ENCODE results near the gene ASAP2.
A peak's percentile ranks its signal among the peaks of the same experiment; 100 is the strongest.

DNA sequence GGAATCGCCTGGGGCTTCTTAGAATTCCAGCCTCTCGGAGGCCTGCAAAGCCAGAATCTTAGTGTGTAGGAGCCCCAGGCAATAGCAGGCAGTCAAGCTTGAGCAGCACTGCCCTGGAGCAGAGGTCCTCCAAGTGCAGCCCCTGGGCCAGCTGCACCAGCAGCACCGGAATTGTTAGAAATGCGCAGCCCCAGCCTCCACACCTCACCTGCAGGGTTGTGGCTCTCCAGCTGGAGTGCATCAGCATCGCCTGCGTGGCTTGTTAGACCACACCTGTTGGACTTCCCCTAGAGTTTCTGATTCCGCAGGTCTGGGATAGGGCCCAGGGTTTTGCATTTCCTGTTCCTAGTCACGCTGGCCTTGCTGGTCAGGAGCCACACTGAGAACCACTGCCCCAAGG is 100.3 kb downstream of the ASAP2 start:
- TF ChIP-seq POLR2A (IDR thresholded peaks at IDR 0.05) (peak; percentile 22), POLR2AphosphoS5 (IDR thresholded peaks at IDR 0.05) (peak; percentile 7)
- TF ChIP-seq, protein P1, sequence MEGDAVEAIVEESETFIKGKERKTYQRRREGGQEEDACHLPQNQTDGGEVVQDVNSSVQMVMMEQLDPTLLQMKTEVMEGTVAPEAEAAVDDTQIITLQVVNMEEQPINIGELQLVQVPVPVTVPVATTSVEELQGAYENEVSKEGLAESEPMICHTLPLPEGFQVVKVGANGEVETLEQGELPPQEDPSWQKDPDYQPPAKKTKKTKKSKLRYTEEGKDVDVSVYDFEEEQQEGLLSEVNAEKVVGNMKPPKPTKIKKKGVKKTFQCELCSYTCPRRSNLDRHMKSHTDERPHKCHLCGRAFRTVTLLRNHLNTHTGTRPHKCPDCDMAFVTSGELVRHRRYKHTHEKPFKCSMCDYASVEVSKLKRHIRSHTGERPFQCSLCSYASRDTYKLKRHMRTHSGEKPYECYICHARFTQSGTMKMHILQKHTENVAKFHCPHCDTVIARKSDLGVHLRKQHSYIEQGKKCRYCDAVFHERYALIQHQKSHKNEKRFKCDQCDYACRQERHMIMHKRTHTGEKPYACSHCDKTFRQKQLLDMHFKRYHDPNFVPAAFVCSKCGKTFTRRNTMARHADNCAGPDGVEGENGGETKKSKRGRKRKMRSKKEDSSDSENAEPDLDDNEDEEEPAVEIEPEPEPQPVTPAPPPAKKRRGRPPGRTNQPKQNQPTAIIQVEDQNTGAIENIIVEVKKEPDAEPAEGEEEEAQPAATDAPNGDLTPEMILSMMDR (IDR thresholded peaks at IDR 0.05), result peak in 1 of 4 experiments; percentile 27
